HG02884 (cell line): ENCODE measurements around the gene EFCAB8.
"Not testable (repeated sequence)": the region's sequence is repeated elsewhere in the genome, so short reads cannot be mapped to it uniquely, and the experiment has no call there.

Experiments
- ATAC-seq: cut with Tn5 transposase; IDR thresholded peaks from one replicate; pipeline ENCODE4 v1.9.1; 2021; ENCODE audit warnings: mild to moderate bottlenecking, moderate library complexity; ENCODE audit not compliant: unreplicated experiment

EFCAB8 gene

DNA sequence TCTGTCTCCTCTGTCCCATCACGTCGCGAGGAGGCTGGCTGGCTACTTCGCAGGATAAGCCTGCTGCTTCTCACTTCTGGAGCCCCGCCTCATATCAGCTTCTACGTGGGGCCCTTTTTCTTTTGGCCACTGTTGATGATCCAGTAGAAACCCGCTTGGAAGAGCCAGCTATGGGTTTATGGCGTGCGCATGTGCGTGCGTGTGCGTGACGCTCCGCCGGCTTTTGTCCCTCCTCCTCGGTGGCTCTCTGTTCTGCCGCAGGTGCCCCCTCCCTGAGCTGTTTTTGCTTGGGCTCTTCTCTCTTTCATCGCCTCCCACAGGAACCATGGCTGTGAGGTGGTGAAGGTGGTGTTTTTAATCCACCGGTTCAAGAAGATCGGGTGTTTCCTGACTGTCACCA lies 26.5 kb downstream of the EFCAB8 start:
- no peak for ATAC-seq

DNA sequence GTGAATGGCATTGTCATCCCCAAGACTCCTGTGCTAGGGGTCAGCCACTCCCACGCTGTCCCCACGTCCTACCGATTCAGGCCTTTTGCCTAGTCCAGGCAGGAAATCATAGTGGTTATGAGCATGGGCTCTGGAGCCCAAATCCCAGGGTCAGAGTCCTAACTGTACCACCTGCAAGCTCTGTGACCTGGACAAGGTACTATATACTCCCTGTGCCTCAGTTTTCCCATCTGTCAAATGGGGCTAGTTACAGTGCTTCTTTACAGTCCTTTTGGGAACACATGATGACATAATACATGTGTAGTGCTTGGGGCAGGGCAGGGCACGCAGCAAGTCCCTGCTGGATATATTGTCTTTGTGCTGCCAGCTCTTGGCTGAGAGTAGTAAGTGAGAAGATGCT lies 27.2 kb downstream of the EFCAB8 start:
- no peak for ATAC-seq

DNA sequence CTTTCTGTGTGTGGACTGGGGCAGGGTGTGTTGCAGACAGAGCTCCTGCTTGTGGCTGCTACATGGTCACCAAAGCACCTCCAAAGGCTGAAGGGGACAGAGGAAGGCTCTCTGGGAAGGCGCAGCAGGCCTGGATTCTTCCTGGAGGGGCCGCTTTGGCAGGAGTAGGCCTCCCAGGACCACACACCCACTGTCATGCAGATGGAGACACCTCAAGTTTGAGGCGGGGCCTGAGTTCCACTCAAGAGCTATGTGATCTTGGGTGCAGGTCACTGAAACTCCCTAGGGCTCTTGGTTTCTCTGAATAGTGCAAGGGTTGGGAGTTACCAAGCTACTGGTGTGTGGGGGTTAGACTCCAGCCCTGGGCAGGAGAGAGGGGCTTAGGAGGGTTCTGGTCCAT lies 27.9 kb downstream of the EFCAB8 start:
- ATAC-seq = no peak

DNA sequence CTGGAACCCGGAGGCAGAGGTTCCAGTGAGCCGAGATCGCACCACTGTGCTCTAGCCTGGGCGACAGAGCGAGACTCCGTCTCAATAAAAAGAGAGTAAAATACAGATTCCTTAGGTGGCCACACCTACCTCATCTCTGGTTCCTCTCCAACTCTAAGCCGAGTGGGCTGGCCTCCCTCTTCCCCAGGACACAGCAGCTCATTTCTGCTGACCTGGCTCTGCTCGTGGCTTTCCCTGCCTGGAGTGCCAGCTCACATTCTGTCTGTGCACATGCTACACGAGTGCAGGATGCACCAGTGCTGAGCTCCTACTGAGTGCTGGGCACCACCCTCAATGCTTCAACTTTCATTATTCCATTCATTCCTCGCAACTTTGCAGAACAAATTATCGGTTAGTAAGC lies 28.8 kb downstream of the EFCAB8 start:
- ATAC-seq = no peak

DNA sequence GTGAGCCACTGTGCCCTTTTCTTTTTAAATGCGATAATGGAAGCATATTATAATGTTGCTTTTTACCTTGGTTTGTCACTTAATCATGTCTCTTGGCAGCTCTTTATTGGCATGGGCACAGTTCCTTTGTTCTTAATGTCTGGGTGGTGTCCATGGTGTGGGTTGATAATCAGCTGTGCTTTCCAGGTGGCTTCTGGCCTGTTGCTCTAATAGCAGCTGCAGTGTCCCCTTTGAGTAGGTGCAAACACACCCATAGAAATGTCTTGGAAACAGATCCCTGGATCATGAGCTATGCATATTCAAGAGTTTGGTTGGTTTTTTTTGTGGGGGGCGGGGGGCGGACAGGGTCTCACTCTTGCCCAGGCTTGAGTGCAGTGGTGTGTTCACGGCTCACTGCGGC lies 29.9 kb downstream of the EFCAB8 start:
- ATAC-seq = no peak

DNA sequence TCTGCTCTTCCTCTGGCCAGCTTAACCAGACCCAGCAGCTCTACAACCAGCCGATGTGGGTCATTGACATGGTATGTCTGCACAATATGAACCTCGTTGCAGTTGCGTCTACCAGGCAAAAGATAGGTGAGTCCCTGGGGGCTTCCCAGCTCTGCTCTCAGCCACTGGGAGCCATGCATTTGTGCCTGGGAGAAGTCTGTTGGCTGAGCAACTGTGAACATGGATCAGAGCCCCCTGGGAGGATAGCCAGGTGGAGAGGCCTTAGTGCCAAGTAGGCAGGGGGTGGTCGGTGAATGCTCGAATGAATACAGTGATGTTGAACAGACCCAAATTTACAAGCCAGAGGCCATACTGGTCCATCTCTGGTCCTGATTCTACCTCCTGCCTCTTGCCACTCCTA lies 30.6 kb downstream of the EFCAB8 start:
- no peak for ATAC-seq

DNA sequence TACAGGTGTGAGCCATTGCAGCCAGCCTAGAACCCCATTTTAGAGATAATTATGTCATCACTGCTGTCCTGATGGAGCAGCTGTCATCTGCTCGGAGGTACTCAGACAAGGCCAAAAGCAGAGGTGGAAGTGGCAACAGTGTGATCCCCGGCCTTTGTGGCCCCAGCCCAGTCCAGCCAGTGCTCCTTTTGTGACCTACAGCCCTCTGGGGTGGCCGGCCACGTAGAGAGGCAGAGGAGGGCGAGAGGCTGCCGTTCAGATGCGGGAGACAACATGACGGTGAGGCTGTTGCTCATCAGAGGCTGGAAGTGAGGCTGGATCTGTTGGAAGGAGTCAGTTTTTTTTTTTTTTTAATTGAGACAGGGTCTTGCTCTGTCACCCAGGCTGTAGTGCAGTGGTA lies 32.8 kb downstream of the EFCAB8 start:
- no peak for ATAC-seq

DNA sequence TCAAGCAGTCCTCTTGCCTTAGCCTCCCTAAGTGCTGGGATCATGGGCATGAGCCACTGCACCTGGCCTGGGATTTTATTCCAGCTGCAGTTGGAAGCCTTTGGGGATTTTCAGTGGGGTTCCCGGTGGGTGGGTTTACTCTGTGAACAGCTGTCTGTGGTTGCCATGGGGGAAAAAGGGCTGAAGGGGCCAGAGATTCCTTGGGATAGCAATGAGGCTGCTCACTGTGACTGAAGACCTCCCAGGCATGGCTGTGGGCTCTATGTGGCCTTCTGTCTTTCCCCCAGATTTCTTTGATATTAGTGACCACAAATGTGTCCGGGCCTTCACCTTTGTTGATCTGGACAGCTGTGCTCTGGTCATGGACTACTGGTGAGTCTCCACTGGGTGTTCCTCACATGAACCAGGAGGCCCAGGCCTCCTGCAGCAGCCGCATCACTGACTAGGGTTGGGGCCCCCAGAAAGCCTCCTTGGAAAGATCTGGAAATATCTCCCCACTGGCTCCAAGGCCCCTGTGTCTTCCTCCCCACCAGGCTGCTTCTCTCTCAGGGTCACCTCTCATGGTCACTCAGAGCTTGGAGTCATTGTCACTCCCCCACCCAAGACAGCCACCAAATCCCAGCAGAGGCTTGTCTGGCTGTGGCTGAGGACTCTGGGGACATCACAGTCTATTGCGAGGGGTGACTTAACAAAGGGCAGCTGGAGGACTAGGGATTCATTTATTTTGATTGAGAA lies 33.4 kb downstream of the EFCAB8 start:
- no peak for ATAC-seq

DNA sequence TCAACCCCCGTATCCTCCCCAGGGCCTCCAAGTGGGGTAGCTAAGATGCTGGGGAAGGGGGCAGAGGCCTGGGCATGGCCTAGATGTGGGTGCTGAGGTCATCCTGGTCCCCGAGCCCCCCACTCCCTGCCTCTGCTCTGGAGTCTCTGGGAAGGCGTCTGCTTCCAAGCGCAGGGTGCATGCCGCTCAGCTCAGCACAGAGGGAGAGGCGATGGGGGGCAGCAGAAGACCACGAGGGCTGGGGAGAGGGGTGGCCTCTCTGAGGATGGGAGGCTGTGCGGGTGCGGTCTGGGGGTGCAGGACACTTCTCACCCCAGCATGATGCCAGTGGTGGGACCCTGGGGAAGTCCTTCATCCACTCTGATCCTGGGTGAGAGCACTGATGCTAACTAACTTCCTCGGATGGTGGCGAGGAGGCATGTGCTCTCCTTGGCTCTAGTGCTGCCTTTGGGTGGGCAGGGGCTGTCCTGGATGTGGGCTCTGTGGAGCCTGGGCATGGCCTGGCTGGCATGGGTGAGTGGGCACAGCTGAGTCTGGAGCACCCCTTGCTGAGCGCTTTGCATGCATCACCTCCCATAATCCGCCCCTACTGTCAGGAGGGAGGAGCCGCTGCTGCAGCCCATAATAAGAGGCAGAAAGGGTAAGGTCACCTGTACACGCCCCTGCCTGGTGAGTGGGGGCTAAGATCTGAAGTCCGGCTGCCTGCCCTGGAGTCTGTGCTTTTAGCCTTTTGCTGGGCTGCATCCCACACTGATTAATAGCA lies 34.7 kb downstream of the EFCAB8 start:
- no peak for ATAC-seq

DNA sequence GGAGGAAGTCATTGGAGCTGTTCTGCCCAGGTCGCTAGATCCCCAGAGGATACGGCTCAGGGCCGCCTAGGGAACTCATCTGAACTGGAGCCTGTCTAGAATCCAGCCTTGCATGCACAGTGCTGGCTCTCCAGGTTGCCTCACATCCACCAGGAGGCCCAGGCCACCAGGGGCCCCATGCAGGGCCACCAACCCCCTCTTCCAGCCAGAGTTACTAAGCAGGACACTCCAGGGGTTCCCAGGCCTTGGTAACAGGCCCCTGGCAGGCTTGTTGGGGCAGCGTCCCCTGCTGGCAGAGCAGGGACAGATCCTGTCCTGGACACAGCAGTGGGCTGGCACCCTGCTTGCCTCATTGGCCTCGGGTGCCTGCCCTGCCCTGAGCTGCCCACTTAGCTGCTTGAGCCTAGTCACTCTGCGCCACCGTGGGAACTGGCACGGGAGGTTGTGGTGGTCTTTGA lies 35.3 kb downstream of the EFCAB8 start:
- ATAC-seq = no peak

DNA sequence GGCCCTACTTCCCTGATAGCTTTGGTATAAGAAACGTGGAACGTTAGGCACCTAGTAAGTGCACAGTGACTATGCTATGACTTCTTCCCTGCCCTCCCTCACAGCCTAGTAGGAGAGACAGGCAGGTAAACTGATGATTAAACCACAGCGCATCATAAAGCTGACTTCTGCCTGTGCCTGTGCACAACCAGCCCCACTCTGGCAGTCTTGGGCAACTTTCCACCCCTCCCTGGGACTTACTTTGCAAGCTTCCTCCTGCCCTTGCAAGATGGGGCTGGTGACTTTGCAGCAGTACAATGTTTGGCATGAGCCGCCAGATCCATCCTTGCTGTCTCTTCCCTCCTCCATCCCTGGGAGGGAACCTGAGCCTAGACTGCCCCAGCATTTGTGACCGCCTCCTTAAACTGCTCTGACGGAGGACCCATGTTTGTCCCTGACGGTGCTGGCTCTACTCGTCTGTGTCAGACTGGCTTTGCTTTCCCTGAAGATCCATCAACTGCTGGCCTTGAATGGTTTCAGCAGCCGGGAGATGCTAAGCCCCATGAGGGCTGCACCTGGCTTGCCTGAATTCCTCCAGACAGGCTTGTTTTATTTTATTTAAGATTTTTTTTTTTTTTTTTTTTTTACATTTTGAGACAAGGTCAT lies 36.1 kb downstream of the EFCAB8 start:
- ATAC-seq = no peak

DNA sequence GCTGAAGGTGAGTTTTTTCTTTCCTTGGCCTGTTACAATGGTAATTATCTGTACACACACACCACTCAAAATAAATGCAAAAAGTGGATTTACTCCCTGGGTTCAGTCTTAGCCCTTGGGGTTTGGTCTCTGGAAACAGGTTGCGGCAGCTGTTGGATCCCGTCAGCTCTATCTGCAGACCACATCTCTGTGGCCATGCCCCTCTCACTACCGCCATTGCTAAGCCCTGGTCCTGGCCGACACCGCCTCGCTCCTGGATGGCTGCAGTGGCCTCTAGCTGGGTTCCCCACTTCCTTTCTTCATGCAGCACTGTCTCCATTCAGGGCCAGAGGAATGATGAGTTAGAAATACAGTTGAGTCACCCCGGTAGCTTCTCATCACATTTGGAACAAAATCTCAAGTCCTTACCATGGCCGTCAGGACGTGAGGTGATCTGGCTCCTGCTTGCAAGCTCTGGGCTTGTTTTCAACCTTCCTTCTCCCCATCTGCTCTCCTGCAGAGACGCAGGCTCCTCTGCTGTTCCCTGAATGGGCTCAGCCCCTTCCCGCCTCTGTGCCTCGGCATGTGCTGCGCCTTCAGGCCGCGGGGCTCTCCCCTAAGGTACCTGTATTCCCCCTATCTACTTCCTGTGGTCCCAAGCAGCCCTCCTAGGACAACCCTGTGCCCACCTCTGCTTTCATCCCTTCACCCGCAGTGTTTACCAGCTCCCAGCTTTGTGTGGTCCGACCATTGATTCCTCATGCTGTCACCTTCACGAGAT lies 38.0 kb downstream of the EFCAB8 start:
- ATAC-seq = no peak

DNA sequence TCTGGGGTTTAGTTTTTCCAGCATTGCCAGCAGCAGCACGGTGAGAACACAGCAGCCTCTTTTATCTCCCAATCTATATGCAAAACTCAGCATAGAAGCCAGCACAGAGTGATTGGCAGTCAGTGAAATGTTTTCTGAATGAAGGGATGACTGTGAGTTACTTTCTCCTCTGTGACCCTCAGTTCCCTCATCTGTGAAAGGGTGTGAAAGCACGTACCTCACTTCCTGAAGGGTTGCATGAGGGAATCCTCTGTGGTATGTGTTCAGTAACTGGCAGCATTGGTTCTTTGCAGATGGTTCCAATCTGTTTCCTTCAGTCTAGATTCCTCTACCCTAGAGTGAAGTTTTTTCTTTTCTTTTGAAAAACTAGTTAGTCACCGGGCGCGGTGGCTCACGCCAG lies 40.0 kb downstream of the EFCAB8 start:
- no peak for ATAC-seq

DNA sequence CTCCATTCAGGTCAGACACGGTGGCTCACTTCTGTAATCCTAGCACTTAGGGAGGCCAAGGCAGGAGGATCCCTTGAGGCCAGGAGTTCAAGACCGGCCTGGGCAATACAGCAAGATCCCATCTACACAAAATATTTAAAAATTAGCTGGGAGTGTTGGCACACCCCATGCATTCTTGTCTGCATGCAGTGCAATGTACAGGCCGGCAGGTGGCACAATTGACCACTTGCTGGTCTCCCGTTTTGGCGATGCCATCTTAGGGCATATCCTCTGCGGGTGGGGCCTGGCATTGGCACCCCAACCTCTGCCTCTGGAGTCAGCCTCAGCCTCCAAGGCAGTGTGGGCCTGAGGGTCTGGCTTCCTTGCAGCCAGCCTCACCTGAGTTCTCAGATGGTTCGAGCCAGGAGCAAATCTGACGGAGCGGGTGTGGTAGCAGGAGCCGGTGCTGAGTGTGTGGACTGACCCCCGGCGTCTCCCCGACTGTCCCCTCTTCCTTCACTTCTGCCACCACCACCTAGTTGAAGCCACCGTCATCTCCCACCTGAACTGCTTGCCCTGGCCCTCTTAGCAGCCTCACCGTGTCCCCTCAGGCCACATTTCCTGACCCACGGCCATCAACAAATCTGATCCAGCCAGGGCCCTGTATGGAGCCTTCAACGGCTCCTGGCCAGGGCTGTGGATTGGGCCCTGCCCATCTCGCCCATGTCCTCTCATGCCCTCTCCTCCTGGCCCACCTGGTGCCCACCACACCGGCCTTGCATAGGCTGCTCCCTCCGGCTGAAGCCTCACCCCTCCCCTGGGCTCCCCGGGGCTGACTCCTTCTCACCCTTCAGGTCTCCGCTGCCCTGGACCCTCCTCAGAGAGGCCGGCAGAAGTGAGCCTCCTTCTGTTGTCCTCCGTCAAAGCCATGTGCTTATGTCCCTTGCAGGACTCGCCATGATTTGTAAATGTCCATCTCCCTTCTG lies 44.0 kb downstream of the EFCAB8 start:
- no peak for ATAC-seq

DNA sequence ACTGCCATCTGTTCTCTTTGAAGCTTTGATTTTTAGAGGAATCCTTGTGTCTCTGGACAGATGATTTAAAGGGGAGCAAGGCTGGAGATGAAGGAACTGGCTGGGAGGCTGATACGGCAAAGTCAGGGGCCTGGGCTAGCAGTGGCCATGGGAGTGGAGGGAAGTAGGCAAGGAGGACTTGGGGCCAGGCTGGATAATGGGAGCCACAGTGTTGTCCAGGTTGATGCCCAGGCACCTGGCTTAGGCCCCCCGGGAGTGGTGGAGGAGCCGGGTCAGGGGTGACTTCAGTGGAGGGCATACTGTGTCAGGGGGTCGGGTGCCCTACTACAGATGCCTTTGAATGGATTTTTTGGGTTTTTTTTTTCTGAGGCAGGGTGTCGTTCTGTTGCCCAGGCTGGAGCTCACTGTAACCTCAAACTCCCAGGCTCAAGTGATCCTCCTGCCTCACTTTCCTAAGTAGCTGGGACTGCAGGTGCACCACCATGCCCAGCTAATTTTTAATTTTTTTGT lies 45.0 kb downstream of the EFCAB8 start:
- no peak for ATAC-seq

DNA sequence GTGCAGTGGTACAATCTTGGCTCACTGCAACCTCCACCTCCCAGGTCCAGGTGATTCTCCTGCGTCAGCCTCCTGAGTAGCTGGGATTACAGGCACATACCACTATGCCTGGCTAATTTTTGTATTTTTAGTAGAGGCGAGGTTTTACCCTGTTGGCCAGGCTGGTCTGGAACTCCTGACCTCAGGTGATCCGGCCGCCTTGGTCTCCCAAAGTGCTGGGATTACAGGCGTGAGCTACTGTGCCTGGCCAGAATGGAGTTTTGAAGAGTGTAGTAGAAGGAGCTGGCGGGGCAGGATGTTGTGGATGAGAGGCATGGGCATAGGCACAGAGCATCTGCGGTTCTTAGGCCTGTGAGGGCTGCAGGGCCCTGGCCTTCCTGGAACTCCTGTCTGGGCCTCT lies 46.0 kb downstream of the EFCAB8 start:
- not testable (repeated sequence) for ATAC-seq

DNA sequence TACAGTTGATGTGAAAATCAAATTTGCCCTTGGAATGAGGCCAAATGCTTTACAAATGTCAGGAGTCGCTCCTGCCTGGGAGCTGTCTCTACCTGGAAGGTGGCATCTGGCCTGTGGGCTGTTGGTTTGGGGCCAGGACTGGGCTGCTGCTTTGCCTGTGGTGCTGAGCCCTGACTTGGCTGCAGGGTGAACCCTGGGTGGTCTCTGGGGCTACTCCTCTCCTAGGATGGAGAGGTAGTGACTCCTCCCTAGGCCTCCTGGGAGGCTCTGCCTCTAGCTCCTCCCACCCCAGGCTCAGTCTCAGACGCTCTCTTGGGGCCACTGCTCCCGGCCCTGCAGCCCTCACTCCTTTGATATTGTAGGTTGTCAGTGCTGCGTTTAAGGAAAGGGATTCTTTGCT lies 47.5 kb downstream of the EFCAB8 start:
- ATAC-seq = no peak

DNA sequence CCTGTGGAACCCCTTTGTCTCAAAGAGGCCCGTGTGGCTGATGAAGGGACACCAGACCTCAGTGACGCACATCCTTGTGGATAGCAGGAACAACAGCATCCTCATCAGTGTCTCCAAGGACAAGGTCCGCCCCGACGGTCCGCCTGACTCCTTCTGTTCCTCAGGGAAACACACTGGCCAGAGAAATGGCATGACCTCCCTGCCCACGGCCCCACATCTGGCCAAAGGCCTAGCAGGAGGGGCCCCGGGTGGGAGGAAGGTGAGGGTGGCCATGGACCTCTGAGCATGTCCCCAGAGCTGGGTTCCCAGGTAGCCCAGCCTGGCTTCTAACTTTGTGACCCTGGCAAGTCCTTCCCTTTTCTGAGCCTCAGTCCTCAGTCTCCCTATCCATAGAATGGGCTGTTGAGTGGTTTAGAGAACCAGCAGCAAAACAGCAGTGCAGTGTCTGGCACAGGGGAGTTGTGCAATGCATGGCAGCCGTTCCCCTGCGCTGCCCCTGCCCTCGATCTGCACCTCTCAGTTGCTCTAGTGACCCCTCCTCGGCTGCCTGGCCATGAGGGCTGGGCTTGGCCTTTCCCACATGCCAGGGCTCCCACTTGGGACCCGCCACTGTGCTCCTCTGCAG lies 48.3 kb downstream of the EFCAB8 start:
- no peak for ATAC-seq

DNA sequence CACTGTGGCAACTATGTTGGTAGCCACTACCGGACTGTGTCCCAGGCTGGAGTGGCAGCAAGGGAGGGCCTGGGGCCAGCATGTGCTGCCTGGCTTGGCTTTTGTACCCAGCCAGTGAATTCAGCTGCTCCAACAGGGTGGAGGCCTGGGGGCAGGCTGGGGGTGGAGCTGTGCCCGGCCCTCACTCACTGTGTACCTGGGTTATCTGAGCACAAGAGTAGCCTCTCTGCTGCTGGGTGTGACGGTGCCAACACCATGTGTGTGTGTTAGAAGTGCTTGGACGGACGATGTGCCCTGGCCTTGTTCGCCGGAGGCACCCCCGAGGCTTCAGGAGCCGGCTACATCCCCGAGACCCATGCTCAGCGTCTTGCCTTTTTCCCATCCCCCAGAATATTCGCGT lies 49.2 kb downstream of the EFCAB8 start:
- ATAC-seq = no peak
